Mammary epithelial cell (primary cell): ENCODE measurements around the gene APOBEC3A.

Experiments
- EZH2 ChIP-seq: IDR thresholded peaks from 2 replicates; pipeline ENCODE4 v1.6.1; 2012; ENCODE audit warnings: low read length, inconsistent platforms, borderline replicate concordance
- TF ChIP-seq, protein P1 (sequence below), 2 donors: IDR thresholded peaks in 1 of 2; conservative IDR thresholded peaks in 1 of 2; 2 replicates each; pipeline ENCODE4 v1.5.1; 2011 to 2012; ENCODE audit warnings: inconsistent platforms in 2 of 2, low read length in 2 of 2, mild to moderate bottlenecking in 2 of 2, control low read depth in 1 of 2, low read depth in 1 of 2; ENCODE audit not compliant: insufficient read depth in 1 of 2; ENCODE audit errors: extremely low read depth in 1 of 2

DNA sequence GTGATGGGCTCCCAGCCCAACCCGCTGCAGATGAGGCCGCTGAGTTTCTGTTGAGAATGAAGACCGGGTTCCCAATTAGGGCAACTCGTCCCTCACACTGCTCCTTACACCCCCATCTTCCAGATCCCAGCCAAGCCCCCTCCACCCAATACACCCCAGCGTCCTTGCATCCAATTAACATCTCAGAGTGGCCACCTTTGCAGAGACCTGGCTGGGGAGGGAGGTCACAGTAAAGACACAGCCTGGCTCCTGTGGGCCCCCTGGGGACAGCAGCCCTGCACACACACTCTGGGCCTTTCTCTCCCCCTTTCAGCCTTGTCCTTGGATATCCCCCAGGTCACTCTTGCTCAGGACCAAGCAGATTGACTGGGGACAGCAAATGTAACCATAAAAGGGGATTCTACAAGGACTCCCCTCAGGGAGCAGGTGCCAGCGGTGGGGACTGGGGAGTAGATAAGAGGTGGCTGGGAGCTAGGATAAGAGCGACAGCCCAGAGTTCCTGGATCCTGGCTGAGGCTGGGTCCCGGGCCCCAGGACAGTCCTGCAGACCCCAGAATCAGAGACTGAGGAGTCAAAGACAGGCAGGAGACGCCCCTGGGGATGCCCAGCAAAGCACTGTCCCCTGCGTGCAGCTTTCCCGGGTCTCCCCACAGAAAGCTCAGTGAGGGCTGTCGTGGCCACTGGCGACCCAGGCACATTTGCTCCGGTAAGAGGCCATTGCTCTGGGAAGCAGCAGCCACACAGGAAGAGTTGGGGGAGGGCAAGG lies 8.4 kb downstream of the APOBEC3A start:
- TF ChIP-seq, protein P1, sequence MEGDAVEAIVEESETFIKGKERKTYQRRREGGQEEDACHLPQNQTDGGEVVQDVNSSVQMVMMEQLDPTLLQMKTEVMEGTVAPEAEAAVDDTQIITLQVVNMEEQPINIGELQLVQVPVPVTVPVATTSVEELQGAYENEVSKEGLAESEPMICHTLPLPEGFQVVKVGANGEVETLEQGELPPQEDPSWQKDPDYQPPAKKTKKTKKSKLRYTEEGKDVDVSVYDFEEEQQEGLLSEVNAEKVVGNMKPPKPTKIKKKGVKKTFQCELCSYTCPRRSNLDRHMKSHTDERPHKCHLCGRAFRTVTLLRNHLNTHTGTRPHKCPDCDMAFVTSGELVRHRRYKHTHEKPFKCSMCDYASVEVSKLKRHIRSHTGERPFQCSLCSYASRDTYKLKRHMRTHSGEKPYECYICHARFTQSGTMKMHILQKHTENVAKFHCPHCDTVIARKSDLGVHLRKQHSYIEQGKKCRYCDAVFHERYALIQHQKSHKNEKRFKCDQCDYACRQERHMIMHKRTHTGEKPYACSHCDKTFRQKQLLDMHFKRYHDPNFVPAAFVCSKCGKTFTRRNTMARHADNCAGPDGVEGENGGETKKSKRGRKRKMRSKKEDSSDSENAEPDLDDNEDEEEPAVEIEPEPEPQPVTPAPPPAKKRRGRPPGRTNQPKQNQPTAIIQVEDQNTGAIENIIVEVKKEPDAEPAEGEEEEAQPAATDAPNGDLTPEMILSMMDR (conservative IDR thresholded peaks at IDR 0.05 in 1 of 2, IDR thresholded peaks at IDR 0.05 in 1 of 2; ENCODE audit: extremely low read depth in 1 of 2, insufficient read depth in 1 of 2, low read depth in 1 of 2, low read length in 2 of 2), result no peak
- TF ChIP-seq EZH2, result no peak
